Measurements from ENCODE around the gene ABLIM2. TPM values are rescaled to one million over a fixed set of nuclear protein-coding genes. Genes with fewer than 3 reads are reported as not detected.

Gene ABLIM2
- total RNA-seq, 1 donor from 2014 or later: 7.5 TPM

DNA sequence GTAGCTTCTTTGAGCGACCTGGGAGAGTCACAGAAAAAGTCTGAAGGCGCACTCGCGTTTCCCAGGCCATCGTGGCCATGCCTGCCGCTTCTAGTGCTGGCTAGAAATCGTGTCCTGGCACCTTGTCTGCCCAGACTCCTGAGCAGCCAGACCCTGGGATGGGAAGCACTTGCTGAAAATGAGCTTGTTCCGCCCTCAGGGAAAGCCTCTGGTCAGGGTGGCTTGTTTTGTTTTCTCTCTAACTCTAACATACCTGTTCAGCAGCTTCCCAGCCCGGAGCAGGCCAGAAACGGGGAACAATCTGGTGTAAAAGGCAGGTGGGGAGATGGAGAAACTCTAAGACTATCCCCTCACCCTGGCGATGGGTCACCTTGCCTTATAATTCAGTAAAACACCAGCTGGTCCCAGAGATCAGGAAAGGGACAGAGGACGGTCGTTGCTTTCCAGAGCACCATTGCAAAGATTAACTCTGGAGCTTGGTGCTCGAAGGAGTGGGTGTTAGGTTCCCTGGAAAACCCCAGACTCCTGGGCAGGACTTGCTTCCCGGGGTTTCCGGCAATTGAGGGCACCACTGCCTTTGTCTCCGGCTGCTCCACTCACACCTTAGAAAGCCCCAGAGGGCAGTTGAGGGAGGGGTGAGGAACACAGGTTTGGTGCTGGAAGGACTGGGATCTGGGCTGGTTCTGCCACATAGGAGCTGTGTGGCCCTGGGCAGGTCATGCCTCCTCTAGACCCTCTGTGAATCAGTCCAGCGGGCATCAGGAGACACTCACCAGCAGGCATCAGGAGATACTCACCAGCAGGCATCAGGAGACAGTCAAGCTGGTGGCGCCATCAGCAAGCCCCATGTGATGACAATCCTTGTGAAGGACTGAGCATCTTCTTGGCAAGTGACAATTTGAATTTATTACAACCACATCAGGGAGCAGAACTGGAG, 36.0 kb upstream of the ABLIM2 start:
- Mint-ChIP-seq H3K27me3 (ENCODE audit: unreplicated experiment) (peaks cover 9% of the 10 kb centered on the region), H3K4me1 (ENCODE audit: low read depth, unreplicated experiment) (peaks cover 12% of the 10 kb centered on the region), H3K9me3 (ENCODE audit: unreplicated experiment) (peaks cover 8% of the 10 kb centered on the region), H3K36me3 (ENCODE audit: unreplicated experiment) (no peaks in the 10 kb centered on the region), H3K4me3 (ENCODE audit: unreplicated experiment) (no peak overlapping the region), H3K27ac (ENCODE audit: unreplicated experiment) (no peak overlapping the region)
- TF ChIP-seq, protein P1, sequence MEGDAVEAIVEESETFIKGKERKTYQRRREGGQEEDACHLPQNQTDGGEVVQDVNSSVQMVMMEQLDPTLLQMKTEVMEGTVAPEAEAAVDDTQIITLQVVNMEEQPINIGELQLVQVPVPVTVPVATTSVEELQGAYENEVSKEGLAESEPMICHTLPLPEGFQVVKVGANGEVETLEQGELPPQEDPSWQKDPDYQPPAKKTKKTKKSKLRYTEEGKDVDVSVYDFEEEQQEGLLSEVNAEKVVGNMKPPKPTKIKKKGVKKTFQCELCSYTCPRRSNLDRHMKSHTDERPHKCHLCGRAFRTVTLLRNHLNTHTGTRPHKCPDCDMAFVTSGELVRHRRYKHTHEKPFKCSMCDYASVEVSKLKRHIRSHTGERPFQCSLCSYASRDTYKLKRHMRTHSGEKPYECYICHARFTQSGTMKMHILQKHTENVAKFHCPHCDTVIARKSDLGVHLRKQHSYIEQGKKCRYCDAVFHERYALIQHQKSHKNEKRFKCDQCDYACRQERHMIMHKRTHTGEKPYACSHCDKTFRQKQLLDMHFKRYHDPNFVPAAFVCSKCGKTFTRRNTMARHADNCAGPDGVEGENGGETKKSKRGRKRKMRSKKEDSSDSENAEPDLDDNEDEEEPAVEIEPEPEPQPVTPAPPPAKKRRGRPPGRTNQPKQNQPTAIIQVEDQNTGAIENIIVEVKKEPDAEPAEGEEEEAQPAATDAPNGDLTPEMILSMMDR (IDR thresholded peaks at IDR 0.05; ENCODE audit: partially characterized antibody, unreplicated experiment): no peak
- DNase-seq: no peak

DNA sequence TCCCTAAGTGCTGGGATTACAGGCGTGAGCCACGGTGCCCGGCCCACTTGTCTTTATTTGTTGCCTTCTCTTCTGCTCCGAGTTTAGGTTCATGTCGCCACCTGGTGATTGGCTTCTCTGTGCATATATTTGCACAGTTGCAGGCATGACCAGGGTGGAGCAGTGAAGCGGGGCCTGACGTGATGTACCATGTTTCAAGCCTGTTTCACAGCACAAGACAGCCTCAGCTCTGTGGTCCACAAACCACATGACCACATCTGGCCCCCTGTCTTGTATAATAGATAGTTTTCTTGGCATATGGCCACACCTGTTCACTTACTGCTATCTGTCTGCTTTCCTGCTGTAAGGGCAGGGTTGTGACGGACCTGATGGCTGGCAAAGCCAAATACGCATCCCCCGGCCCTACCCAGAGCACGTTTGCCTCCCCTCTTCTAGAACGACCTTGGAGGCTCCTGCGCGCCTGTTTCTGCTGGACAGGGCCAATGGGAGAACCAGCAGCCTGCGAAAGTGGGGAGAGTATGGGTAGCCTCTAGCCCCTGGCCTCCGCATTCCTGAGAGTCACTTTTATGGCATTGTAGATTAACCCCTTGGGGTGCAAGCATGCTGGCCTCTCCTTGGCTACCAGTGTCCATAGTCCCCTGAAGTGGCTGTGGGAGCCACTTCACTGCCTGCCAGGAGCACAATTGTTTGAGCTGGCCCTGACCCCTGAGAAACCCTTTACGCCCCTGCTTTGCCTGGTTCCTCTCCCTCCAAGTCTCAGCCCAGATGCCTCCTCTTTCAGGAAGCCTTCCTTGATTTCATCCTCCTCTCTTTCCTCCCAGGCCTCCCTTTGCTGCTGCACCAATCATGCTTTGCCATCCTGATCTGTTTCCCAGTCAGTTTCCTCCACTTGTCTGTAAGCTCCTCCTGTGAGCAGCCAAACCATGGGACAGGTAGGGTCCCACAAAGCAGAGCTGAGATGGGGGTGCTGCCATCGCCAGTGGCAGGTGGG, 34.4 kb upstream of the ABLIM2 start:
- TF ChIP-seq, protein P1 (IDR thresholded peaks at IDR 0.05; ENCODE audit: partially characterized antibody, unreplicated experiment): no peak
- Mint-ChIP-seq H3K27me3 (ENCODE audit: unreplicated experiment) (peaks cover 5% of the 10 kb centered on the region), H3K4me1 (ENCODE audit: low read depth, unreplicated experiment) (peaks cover 9% of the 10 kb centered on the region), H3K27ac (ENCODE audit: unreplicated experiment) (no peak overlapping the region), H3K9me3 (ENCODE audit: unreplicated experiment) (peaks cover 7% of the 10 kb centered on the region), H3K36me3 (ENCODE audit: unreplicated experiment) (no peaks in the 10 kb centered on the region), H3K4me3 (ENCODE audit: unreplicated experiment) (peak overlapping the region; percentile 9)
- DNase-seq: peak; percentile 46

DNA sequence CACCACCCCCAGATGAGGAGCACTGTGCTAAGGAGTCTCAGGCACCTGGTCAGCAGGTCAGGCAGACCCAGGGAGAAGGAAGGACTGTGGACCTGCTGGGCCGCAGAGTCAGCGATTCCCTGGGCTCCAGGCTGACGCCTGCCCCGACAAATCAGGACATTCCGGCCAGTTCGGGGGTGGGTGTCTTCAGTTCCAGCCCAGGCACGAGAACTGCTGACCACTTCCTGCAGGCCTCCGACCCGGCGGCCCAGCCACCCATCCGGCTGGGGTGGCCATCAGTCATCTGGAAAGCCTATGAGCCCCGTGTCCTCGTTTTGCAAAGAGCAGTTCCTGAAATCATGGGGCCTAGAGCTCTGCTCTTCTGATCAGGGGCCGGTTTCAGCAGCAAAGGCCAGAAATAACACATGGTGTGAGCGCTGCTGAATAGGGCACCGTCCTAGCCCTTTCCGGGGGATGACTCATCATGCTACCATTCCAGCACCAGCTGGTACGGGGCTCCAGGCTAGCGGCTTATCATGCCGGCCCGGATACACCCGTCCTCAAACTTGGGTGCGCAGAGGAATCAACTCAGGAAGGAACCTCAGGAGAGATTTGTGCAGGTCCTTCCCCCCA, 32.6 kb upstream of the ABLIM2 start:
- peaks cover 10% of the 10 kb centered on the region for H3K9me3 Mint-ChIP-seq (ENCODE audit: unreplicated experiment)
- no peak overlapping the region for H3K27ac Mint-ChIP-seq (ENCODE audit: unreplicated experiment)
- H3K27me3 Mint-ChIP-seq (ENCODE audit: unreplicated experiment): peaks cover 8% of the 10 kb centered on the region
- H3K36me3 Mint-ChIP-seq (ENCODE audit: unreplicated experiment): no peaks in the 10 kb centered on the region
- TF ChIP-seq, protein P1 (IDR thresholded peaks at IDR 0.05; ENCODE audit: partially characterized antibody, unreplicated experiment): no peak
- H3K4me3 Mint-ChIP-seq (ENCODE audit: unreplicated experiment): no peak overlapping the region
- H3K4me1 Mint-ChIP-seq (ENCODE audit: low read depth, unreplicated experiment): peaks cover 14% of the 10 kb centered on the region
- peak; percentile 6 for DNase-seq

DNA sequence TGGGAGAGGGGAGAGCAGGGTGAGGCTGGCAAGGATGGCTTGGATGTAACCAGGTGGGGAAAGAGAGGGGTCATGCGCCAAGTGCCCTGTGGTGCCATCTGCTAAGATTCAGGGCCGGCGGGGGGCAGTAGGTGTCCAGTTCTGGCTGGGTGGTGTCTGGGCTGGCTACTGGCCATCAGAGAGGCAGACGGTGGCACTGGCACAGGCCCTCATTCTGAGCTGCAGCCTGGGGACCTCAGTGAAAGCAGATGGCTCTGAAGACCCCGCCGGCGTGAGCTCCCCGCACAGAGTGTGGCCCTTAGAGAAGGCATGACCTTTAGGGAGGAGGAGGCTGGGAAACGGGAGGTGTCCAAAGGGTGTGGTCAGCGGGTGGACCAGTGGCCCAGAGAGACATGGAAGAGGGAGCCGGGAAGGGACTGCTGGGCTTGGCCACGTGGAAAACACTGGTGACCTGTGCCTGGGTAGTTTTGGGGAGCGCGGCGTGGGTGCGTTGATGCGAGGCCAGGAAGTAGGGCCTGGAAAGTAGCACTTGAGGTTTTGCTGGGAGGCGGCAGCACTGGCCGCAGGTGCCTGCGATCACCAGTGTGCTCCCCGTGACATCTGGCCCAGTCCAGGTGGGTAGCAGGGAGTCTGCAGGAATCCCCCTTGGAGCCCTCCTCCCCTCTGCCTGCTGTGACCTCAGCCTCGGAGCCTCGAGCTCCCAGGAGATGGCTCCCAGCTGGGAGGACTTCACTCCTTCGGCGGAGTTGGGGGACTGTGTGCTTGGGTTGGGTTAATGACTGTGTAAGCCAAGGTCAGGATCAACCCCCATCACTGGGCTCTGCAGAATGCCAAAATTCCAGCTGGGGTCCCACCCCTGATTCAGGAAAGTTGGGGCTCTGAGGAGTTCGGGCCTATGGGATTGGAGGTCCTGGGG, 31.2 kb upstream of the ABLIM2 start:
- no peaks in the 10 kb centered on the region for H3K36me3 Mint-ChIP-seq (ENCODE audit: unreplicated experiment)
- H3K27me3 Mint-ChIP-seq (ENCODE audit: unreplicated experiment): peaks cover 8% of the 10 kb centered on the region
- TF ChIP-seq, protein P1 (IDR thresholded peaks at IDR 0.05; ENCODE audit: partially characterized antibody, unreplicated experiment): no peak
- DNase-seq: peak; percentile 12
- no peak overlapping the region for H3K4me3 Mint-ChIP-seq (ENCODE audit: unreplicated experiment)
- peaks cover 17% of the 10 kb centered on the region for H3K4me1 Mint-ChIP-seq (ENCODE audit: low read depth, unreplicated experiment)
- H3K9me3 Mint-ChIP-seq (ENCODE audit: unreplicated experiment): peaks cover 7% of the 10 kb centered on the region
- no peak overlapping the region for H3K27ac Mint-ChIP-seq (ENCODE audit: unreplicated experiment)
